Spleen (tissue), 11 donors: ENCODE data around the gene DBH. TPM values are rescaled to one million over a fixed set of nuclear protein-coding genes. Genes with fewer than 3 reads are reported as not detected.

Source experiments
- DNase-seq: peaks from one replicate; pipeline ENCODE4 v3.0.0-alpha.2; 2020
- H3K27ac ChIP-seq, 8 donors: fragments of 200-600 bp; sonication (generic) in 7 of 8; 1 replicate in 4 of 8; 2 replicates in 4 of 8; pipeline versions ENCODE4 v1.5.0 to v1.8.0; 2016 to 2021; ENCODE audit warnings: inconsistent platforms in 4 of 8, mild to moderate bottlenecking in 4 of 8, moderate library complexity in 1 of 8
- H3K27me3 ChIP-seq, 7 donors: fragments of 200-600 bp; sonication (generic) in 6 of 7; replicated peaks in 1 of 7; 1 replicate in 4 of 7; 2 replicates in 3 of 7; pipeline versions ENCODE4 v1.5.0 to v1.8.0; 2016 to 2021; ENCODE audit warnings: inconsistent platforms in 3 of 7, mild to moderate bottlenecking in 1 of 7
- H3K36me3 ChIP-seq, 6 donors: fragments of 200-600 bp; sonication (generic) in 5 of 6; 1 replicate in 4 of 6; 2 replicates in 2 of 6; pipeline versions ENCODE4 v1.5.0 to v1.8.0; 2016 to 2021; ENCODE audit warnings: inconsistent platforms in 2 of 6
- H3K4me1 ChIP-seq, 6 donors: fragments of 200-600 bp; sonication (generic) in 5 of 6; 1 replicate in 3 of 6; 2 replicates in 3 of 6; pipeline versions ENCODE4 v1.5.0 to v1.8.0; 2016 to 2021; ENCODE audit warnings: inconsistent platforms in 3 of 6
- H3K4me3 ChIP-seq, 8 donors: fragments of 200-600 bp; sonication (generic) in 7 of 8; 1 replicate in 4 of 8; 2 replicates in 4 of 8; pipeline versions ENCODE4 v1.5.0 to v1.8.0; 2016 to 2021; ENCODE audit warnings: inconsistent platforms in 4 of 8, mild to moderate bottlenecking in 4 of 8, moderate library complexity in 2 of 8
- H3K9me3 ChIP-seq, 8 donors: fragments of 200-600 bp; sonication (generic) in 7 of 8; 1 replicate in 4 of 8; 2 replicates in 4 of 8; pipeline versions ENCODE4 v1.5.0 to v1.8.0; 2016 to 2021; ENCODE audit warnings: inconsistent platforms in 4 of 8
- CTCF ChIP-seq, 11 experiments: fragments of 200-600 bp in 7 of 11; fragments of 450-650 bp in 4 of 11; sonication (generic) in 4 of 11; IDR thresholded peaks in 8 of 11; conservative IDR thresholded peaks in 3 of 11; 1 replicate in 7 of 11; 2 replicates in 4 of 11; pipeline versions ENCODE4 v1.4.0 to v1.8.0; 2016 to 2021; ENCODE audit warnings: antibody characterized with exemption in 11 of 11, inconsistent platforms in 4 of 11, mild to moderate bottlenecking in 1 of 11
- POLR2A ChIP-seq, 3 donors: fragments of 450-650 bp; IDR thresholded peaks; one replicate each; pipeline ENCODE4 v1.5.1; 2017; ENCODE audit warnings: antibody characterized with exemption in 3 of 3, mild to moderate bottlenecking in 1 of 3
- POLR2AphosphoS5 ChIP-seq, 3 donors: sonication (generic); formaldehyde crosslinking; IDR thresholded peaks; one replicate each; pipeline ENCODE4 v1.5.1; 2017; ENCODE audit warnings: antibody characterized with exemption in 3 of 3
- WGBS, 5 donors: extraction: QIAGEN DNeasy Blood & Tissue Kit in 3 of 5; methylation state at CpG; one replicate each; pipeline versions ENCODE4 v1.1.5 to v1.1.7; 2013 to 2018; 5-methylcytosine and 5-hydroxymethylcytosine counted together
- intact Hi-C: fragments of 100-400 bp; cut with DNase I; formaldehyde crosslinking; loops from one replicate; pipeline ENCODE4 v1.15.0; 2023; ENCODE audit warnings: low total_unique reads
- polyA plus RNA-seq, 3 donors: library from polyadenylated mRNA; stranded (reverse); fragments of 200-250 nt; gene quantifications; one replicate each; pipeline ENCODE4 v1.2.1, GENCODE V29; 2013
- total RNA-seq, 7 donors: library from RNA; depleted of rRNA in 3 of 7; stranded (reverse); fragments of >200 nt in 3 of 7; fragmentation: NEBNext Ultra II Directional in 4 of 7; extraction: Animal tissue kit (Norgen Biotek cat#: 25700) in 4 of 7; gene quantifications; one replicate each; pipeline versions ENCODE4 v1.1.0 to v1.2.1, GENCODE V29; 2016 to 2021
- donor health status: healthy with polysubstance abuse.
- donor health status: DM: no; HTN: no; CAD: no; lungs with moderate emphysema.
- donor health status: DM: no; HTN: no; CAD: no.
- donor health status: Bipolar disorder and iron deficiency.
- donor health status: healthy.
- donor health status: DM: no; HTN: no; CAD: no.
- donor health status: DM: yes; HTN: yes; CAD: no.

Gene DBH
- total and polyA plus RNA-seq, 10 donors = 0.03 to 1.2 (median 0.32) TPM; not detected in 2

- intact Hi-C loops = no loop called here
- peaks cover 0 to 97% (median 16%) of the 10 kb centered on the region in 7 donors for H3K27me3 ChIP-seq
- H3K27ac ChIP-seq = no peak overlapping the region
- no peaks in the 10 kb centered on the region for H3K9me3 ChIP-seq
- no peak for DNase-seq
- no peaks in the 10 kb centered on the region for H3K36me3 ChIP-seq
- 46 to 52% (median 50%) methylated on average over 14 to 16 of the region's 16 CpGs for WGBS, 5 donors
- H3K4me1 ChIP-seq = peaks cover 8 to 13% (median 10%) of the 10 kb centered on the region in 6 donors
- H3K4me3 ChIP-seq = no peak overlapping the region
- TF ChIP-seq POLR2A (IDR thresholded peaks at IDR 0.05) = no peak
- TF ChIP-seq POLR2AphosphoS5 (IDR thresholded peaks at IDR 0.05) = no peak
- TF ChIP-seq CTCF (IDR thresholded peaks at IDR 0.05 in 8 of 11, conservative IDR thresholded peaks at IDR 0.05 in 3 of 11) = no peak
Measured at GRCh38 chr9:133615186-133615585, 21.0 kb upstream of the DBH start.

- intact Hi-C loops = no loop called here
- DNase-seq = no peak
- H3K4me3 ChIP-seq = no peak overlapping the region
- peaks cover 8 to 18% (median 12%) of the 10 kb centered on the region in 6 donors for H3K4me1 ChIP-seq
- no peaks in the 10 kb centered on the region for H3K9me3 ChIP-seq
- peaks cover 0 to 92% (median 11%) of the 10 kb centered on the region in 7 donors for H3K27me3 ChIP-seq
- no peaks in the 10 kb centered on the region for H3K36me3 ChIP-seq
- H3K27ac ChIP-seq = no peak overlapping the region
- WGBS, 5 donors = 72 to 88% (median 77%) methylated on average over 12 to 13 of the region's 13 CpGs
- TF ChIP-seq POLR2AphosphoS5 (IDR thresholded peaks at IDR 0.05) (no peak), CTCF (IDR thresholded peaks at IDR 0.05 in 8 of 11, conservative IDR thresholded peaks at IDR 0.05 in 3 of 11) (no peak), POLR2A (IDR thresholded peaks at IDR 0.05) (no peak)
Measured at GRCh38 chr9:133615606-133616188, 20.5 kb upstream of the DBH start.

GRCh38 chr9:133616643-133617405, 19.3 kb upstream of the DBH start:
- Histone ChIP-seq H3K27ac (no peak overlapping the region), H3K9me3 (no peaks in the 10 kb centered on the region), H3K36me3 (no peaks in the 10 kb centered on the region), H3K4me1 (peaks cover 8 to 23% (median 14%) of the 10 kb centered on the region in 6 donors), H3K27me3 (peaks cover 0 to 83% (median 9%) of the 10 kb centered on the region in 7 donors), H3K4me3 (no peak overlapping the region)
- WGBS, 5 donors = 83 to 89% (median 85%) methylated on average over 9 to 13 of the region's 13 CpGs
- no peak for TF ChIP-seq CTCF (IDR thresholded peaks at IDR 0.05 in 8 of 11, conservative IDR thresholded peaks at IDR 0.05 in 3 of 11)
- TF ChIP-seq POLR2A (IDR thresholded peaks at IDR 0.05) = no peak
- TF ChIP-seq POLR2AphosphoS5 (IDR thresholded peaks at IDR 0.05) = no peak
- no peak for DNase-seq
- intact Hi-C loops = no loop called here

GRCh38 chr9:133618726-133619125, 17.4 kb upstream of the DBH start:
- H3K36me3 ChIP-seq = no peaks in the 10 kb centered on the region
- no peaks in the 10 kb centered on the region for H3K9me3 ChIP-seq
- H3K27me3 ChIP-seq = peaks cover 0 to 81% (median 9%) of the 10 kb centered on the region in 7 donors
- 82 to 90% (median 83%) methylated on average over 10 of the region's 10 CpGs for WGBS, 5 donors
- DNase-seq = no peak
- no peak overlapping the region for H3K4me3 ChIP-seq
- peaks cover 8 to 23% (median 14%) of the 10 kb centered on the region in 6 donors for H3K4me1 ChIP-seq
- TF ChIP-seq CTCF (IDR thresholded peaks at IDR 0.05 in 8 of 11, conservative IDR thresholded peaks at IDR 0.05 in 3 of 11) (no peak), POLR2A (IDR thresholded peaks at IDR 0.05) (no peak), POLR2AphosphoS5 (IDR thresholded peaks at IDR 0.05) (no peak)
- intact Hi-C loops = no loop called here
- no peak overlapping the region for H3K27ac ChIP-seq
